DOHH2 (cell line): ENCODE measurements around the gene KRTAP16-1.
"Not testable (repeated sequence)": the region's sequence is repeated elsewhere in the genome, so short reads cannot be mapped to it uniquely, and the experiment has no call there.

Source experiments
- EZH2phosphoT487 ChIP-seq: fragments of 200-600 bp; sonication (generic); IDR thresholded peaks from 2 replicates; pipeline ENCODE4 v1.6.1; 2017; ENCODE audit warnings: borderline replicate concordance, mild to moderate bottlenecking, antibody characterized with exemption, low read length, moderate library complexity, mixed read lengths
- TF ChIP-seq, protein P1 (sequence below): fragments of 200-600 bp; sonication (generic); IDR thresholded peaks from one replicate; pipeline ENCODE4 v1.5.1; 2014; ENCODE audit warnings: antibody characterized with exemption, mild to moderate bottlenecking, low read depth, low read length; ENCODE audit not compliant: poor library complexity, severe bottlenecking

- TF ChIP-seq, protein P1, sequence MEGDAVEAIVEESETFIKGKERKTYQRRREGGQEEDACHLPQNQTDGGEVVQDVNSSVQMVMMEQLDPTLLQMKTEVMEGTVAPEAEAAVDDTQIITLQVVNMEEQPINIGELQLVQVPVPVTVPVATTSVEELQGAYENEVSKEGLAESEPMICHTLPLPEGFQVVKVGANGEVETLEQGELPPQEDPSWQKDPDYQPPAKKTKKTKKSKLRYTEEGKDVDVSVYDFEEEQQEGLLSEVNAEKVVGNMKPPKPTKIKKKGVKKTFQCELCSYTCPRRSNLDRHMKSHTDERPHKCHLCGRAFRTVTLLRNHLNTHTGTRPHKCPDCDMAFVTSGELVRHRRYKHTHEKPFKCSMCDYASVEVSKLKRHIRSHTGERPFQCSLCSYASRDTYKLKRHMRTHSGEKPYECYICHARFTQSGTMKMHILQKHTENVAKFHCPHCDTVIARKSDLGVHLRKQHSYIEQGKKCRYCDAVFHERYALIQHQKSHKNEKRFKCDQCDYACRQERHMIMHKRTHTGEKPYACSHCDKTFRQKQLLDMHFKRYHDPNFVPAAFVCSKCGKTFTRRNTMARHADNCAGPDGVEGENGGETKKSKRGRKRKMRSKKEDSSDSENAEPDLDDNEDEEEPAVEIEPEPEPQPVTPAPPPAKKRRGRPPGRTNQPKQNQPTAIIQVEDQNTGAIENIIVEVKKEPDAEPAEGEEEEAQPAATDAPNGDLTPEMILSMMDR = not testable (repeated sequence)
- TF ChIP-seq EZH2phosphoT487 = not testable (repeated sequence)
Observed at GRCh38 chr17:41350381-41350878, 41.3 kb upstream of the KRTAP16-1 start, which contains the start of gene KRT33A.
